ENCODE data around the gene HBQ1.
A peak's percentile ranks its signal among the peaks of the same experiment; 100 is the strongest.
"Not testable (repeated sequence)": the region's sequence is repeated elsewhere in the genome, so short reads cannot be mapped to it uniquely, and the experiment has no call there.

Gene HBQ1

GRCh38 chr16:211631-212180, 31.4 kb downstream of the HBQ1 start:
- not testable (repeated sequence) for DNase-seq

- no peak for DNase-seq
Measured at GRCh38 chr16:212999-213398, 32.7 kb downstream of the HBQ1 start.

- no peak for DNase-seq
Measured at GRCh38 chr16:220021-220420, 39.8 kb downstream of the HBQ1 start.

DNA sequence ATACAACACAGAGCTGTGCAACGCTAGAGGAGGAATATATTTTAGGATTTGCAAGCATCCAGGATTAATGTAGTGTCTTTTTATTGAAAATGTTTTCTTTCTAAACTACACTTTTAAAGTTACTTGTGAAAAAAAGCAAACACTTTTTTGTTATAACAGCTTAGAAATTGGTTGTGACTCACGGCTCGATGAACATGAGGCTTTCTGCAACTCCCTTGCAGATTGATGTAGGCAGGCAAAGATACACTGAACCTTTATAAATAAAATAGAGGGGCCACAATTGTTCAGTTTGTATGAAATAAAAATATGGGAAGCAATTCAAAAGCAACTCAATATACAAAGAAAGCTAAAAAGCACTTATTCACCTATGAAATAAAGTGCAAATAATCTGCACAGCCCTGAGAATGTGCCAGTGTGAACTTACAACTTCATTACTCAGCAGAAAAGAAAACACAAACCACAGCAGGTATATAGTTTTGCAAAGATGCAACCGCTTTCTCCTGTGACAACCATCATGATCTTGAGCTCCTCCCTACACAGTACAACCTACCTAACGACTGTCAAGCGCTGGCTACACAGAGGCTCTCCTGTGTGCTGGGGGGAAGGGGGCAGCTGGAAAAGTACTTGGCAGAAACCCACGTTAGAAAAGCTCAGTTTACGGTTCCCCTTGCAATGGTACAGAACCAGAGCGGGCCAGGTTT, 48.0 kb downstream of the HBQ1 start:
- peak in 1 of 2 experiments; percentile 41 for DNase-seq

GRCh38 chr16:228852-229730, 48.8 kb downstream of the HBQ1 start, which contains the start of gene LUC7L:
LUC7L (minus strand) TSS chr16:229449; CDS start chr16:229339, 110 bp downstream.
- peak; percentile 55 to 89 for DNase-seq

GRCh38 chr16:229731-230281, 49.5 kb downstream of the HBQ1 start:
- DNase-seq = peak in 1 of 2 experiments; percentile 4

GRCh38 chr16:230351-230750, 50.1 kb downstream of the HBQ1 start:
- not testable (repeated sequence) for DNase-seq
